Keratinocyte (primary cell): ENCODE measurements around the gene HLA-DQA1. TPM values are rescaled to one million over a fixed set of nuclear protein-coding genes. Genes with fewer than 3 reads are reported as not detected.

Experiments used
- DNase-seq: peaks from one replicate; pipeline ENCODE4 v3.0.0-alpha.2; 2011; ENCODE audit warnings: low read depth, missing footprints, low spot score
- FAIRE-seq: peaks from 2 replicates; lab custom pipeline; 2011; peaks lifted over from hg19 to GRCh38; lab: Jason Lieb, UNC
- H2AFZ ChIP-seq: 2 replicates; pipeline ENCODE4 v1.6.0; 2012; ENCODE audit warnings: low read length, control low read depth, inconsistent platforms; ENCODE audit not compliant: control insufficient read depth
- H3K27ac ChIP-seq: 2 replicates; pipeline ENCODE4 v1.5.1; 2011; ENCODE audit warnings: low read length; ENCODE audit not compliant: control insufficient read depth, insufficient read depth
- H3K27me3 ChIP-seq: 3 replicates; pipeline ENCODE4 v1.6.0; 2011; ENCODE audit warnings: low read length; ENCODE audit not compliant: control insufficient read depth, insufficient read depth; ENCODE audit errors: extremely low read depth
- H3K36me3 ChIP-seq, 2 experiments: 2 replicates in 1 of 2; 3 replicates in 1 of 2; pipeline ENCODE4 v1.5.1; 2011; ENCODE audit warnings: low read length in 2 of 2, mild to moderate bottlenecking in 1 of 2; ENCODE audit not compliant: control insufficient read depth in 2 of 2, insufficient read depth in 2 of 2; ENCODE audit errors: extremely low read depth in 1 of 2
- H3K4me1 ChIP-seq: 3 replicates; pipeline ENCODE4 v1.5.1; 2011; ENCODE audit warnings: low read length; ENCODE audit not compliant: control insufficient read depth, insufficient read depth; ENCODE audit errors: extremely low read depth
- H3K4me2 ChIP-seq: 3 replicates; pipeline ENCODE4 v1.6.0; 2011; ENCODE audit warnings: low read depth, low read length; ENCODE audit not compliant: control insufficient read depth, insufficient read depth; ENCODE audit errors: extremely low read depth
- H3K4me3 ChIP-seq, 3 experiments: fragments of 200-600 bp in 1 of 3; sonication (generic) in 1 of 3; 2 replicates in 2 of 3; 3 replicates in 1 of 3; pipeline ENCODE4 v1.5.1; 2011 to 2016; ENCODE audit warnings: low read length in 3 of 3, mild to moderate bottlenecking in 3 of 3, control low read depth in 2 of 3, inconsistent platforms in 1 of 3, low read depth in 1 of 3, mixed read lengths in 1 of 3, mixed run types in 1 of 3, moderate library complexity in 1 of 3; ENCODE audit not compliant: control insufficient read depth in 2 of 3, insufficient read depth in 2 of 3; ENCODE audit errors: extremely low read depth in 1 of 3
- H3K79me2 ChIP-seq: 2 replicates; pipeline ENCODE4 v1.6.0; 2012; ENCODE audit warnings: low read length; ENCODE audit not compliant: control insufficient read depth, insufficient read depth
- H3K9ac ChIP-seq: 3 replicates; pipeline ENCODE4 v1.6.0; 2011; ENCODE audit warnings: low read length; ENCODE audit not compliant: control insufficient read depth, insufficient read depth; ENCODE audit errors: extremely low read depth
- H3K9me1 ChIP-seq: 3 replicates; pipeline ENCODE4 v1.6.0; 2011; ENCODE audit warnings: low read length; ENCODE audit not compliant: control insufficient read depth, insufficient read depth; ENCODE audit errors: extremely low read depth
- H3K9me3 ChIP-seq: 2 replicates; pipeline ENCODE4 v1.5.1; 2012; ENCODE audit warnings: low read depth, low read length; ENCODE audit not compliant: control insufficient read depth
- H4K20me1 ChIP-seq: 3 replicates; pipeline ENCODE4 v1.6.0; 2011; ENCODE audit warnings: low read length; ENCODE audit not compliant: control insufficient read depth, insufficient read depth; ENCODE audit errors: extremely low read depth
- EZH2 ChIP-seq: IDR thresholded peaks from one replicate; pipeline ENCODE4 v1.6.1; 2012; ENCODE audit warnings: inconsistent platforms, mild to moderate bottlenecking, low read length, moderate library complexity
- dilution Hi-C: fragments of 300-500 bp; cut with MboI; formaldehyde crosslinking; loops from one replicate; pipeline ENCODE4 v1.7.0; 2020; ENCODE audit warnings: low sequenced_read_pairs; ENCODE audit not compliant: extremely low pct_ligation_motif_present
- polyA plus RNA-seq, 5 experiments: library from polyadenylated mRNA; depleted of rRNA in 3 of 5; stranded (reverse) in 3 of 5; stranded (forward) in 1 of 5; unstranded in 1 of 5; fragments of >200 nt; gene quantifications; 1 replicate in 1 of 5; 2 replicates in 3 of 5; 3 replicates in 1 of 5; pipeline versions ENCODE4 v1.2.1 to v1.2.3, GENCODE V29; 2011 to 2012; ENCODE audit warnings: missing spikeins in 2 of 5, low read depth in 1 of 5, low replicate concordance in 1 of 5
- TF ChIP-seq, protein P1 (sequence below), 3 experiments: IDR thresholded peaks in 1 of 3; conservative IDR thresholded peaks in 1 of 3; optimal IDR thresholded peaks in 1 of 3; 2 replicates in 2 of 3; 3 replicates in 1 of 3; pipeline versions ENCODE3 to v1.5.1; 2011; ENCODE audit warnings: low read length in 3 of 3, mild to moderate bottlenecking in 3 of 3, moderate library complexity in 2 of 3, control low read depth in 1 of 3, inconsistent platforms in 1 of 3; ENCODE audit not compliant: insufficient read depth in 2 of 3; ENCODE audit errors: extremely low read depth in 1 of 3

Gene HLA-DQA1
- polyA plus RNA-seq, 1 donor (not counting 4 experiments of a cell fraction or from before 2014, with no cell fraction given): not detected

DNA sequence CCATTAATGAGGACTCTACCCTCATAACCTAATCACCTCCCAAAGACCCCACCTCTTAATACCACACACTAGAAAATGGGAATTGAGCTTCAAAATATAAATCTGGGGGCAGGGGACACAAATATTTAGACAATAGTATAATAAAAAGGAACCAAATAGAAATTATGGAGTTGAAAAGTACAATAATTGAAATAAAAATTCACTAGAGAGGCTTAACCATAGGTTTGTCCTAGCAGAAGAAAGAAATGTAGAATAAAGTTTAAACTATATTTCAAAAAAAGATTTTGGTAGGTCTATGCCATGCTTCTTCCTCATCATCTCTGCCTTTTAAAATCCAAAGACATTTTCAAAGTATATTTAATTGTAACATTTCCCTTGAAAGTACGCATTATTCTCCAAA, 19.5 kb upstream of the HLA-DQA1 start:
- dilution Hi-C loops: no loop called here
- no peaks in the 10 kb centered on the region for H3K36me3 ChIP-seq
- no peaks in the 10 kb centered on the region for H3K27me3 ChIP-seq
- no peak overlapping the region for H2AFZ ChIP-seq
- no peaks in the 10 kb centered on the region for H3K9me3 ChIP-seq
- H3K4me2 ChIP-seq: no peak overlapping the region
- no peaks in the 10 kb centered on the region for H3K9me1 ChIP-seq
- FAIRE-seq: no peak
- TF ChIP-seq, protein P1, sequence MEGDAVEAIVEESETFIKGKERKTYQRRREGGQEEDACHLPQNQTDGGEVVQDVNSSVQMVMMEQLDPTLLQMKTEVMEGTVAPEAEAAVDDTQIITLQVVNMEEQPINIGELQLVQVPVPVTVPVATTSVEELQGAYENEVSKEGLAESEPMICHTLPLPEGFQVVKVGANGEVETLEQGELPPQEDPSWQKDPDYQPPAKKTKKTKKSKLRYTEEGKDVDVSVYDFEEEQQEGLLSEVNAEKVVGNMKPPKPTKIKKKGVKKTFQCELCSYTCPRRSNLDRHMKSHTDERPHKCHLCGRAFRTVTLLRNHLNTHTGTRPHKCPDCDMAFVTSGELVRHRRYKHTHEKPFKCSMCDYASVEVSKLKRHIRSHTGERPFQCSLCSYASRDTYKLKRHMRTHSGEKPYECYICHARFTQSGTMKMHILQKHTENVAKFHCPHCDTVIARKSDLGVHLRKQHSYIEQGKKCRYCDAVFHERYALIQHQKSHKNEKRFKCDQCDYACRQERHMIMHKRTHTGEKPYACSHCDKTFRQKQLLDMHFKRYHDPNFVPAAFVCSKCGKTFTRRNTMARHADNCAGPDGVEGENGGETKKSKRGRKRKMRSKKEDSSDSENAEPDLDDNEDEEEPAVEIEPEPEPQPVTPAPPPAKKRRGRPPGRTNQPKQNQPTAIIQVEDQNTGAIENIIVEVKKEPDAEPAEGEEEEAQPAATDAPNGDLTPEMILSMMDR (optimal IDR thresholded peaks at IDR 0.05 in 1 of 3, IDR thresholded peaks at IDR 0.05 in 1 of 3, conservative IDR thresholded peaks at IDR 0.05 in 1 of 3; ENCODE audit: extremely low read depth in 1 of 3, insufficient read depth in 2 of 3, low read length in 3 of 3): no peak
- TF ChIP-seq EZH2: no peak
- no peak for DNase-seq
- no peaks in the 10 kb centered on the region for H3K79me2 ChIP-seq
- H3K4me3 ChIP-seq: no peak overlapping the region
- no peak overlapping the region for H3K9ac ChIP-seq
- no peaks in the 10 kb centered on the region for H4K20me1 ChIP-seq
- H3K27ac ChIP-seq: no peak overlapping the region
- H3K4me1 ChIP-seq: peaks cover 4% of the 10 kb centered on the region

DNA sequence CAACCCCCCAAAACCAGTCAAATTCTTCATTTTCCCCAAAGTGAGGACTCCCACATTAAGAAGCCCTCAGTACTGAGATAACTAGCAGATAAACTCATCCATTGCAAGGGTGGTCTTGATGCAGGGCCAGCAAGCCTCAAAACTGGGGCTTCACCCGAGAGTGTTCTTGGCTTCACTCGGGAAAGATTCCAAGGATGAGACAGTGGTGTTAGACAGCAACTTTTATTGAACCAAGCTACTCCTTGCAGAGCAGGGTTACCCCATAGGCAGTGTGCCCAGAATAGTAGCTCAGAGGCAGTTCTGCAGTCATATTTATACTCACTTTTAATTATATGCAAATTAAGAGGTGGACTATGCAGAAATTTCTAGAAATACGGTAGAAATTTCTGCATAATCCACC, 15.8 kb upstream of the HLA-DQA1 start:
- dilution Hi-C loops: no loop called here
- Histone ChIP-seq H3K9me1 (no peaks in the 10 kb centered on the region), H4K20me1 (no peaks in the 10 kb centered on the region), H3K79me2 (no peaks in the 10 kb centered on the region), H3K36me3 (no peaks in the 10 kb centered on the region), H3K27me3 (no peaks in the 10 kb centered on the region), H2AFZ (no peak overlapping the region), H3K4me2 (no peak overlapping the region), H3K27ac (no peak overlapping the region), H3K9ac (no peak overlapping the region), H3K9me3 (no peaks in the 10 kb centered on the region), H3K4me3 (no peak overlapping the region), H3K4me1 (peaks cover 6% of the 10 kb centered on the region)
- DNase-seq (no peak), FAIRE-seq (no peak)
- no peak for TF ChIP-seq EZH2
